Endothelial cell of umbilical vein (primary cell): ENCODE measurements around the gene ACO2. TPM values are rescaled to one million over a fixed set of nuclear protein-coding genes. Genes with fewer than 3 reads are reported as not detected.

Experiments
- BruUV-seq: library from RNA; stranded (reverse); fragments of 400-500 nt; replicated peaks from 2 replicates; lab custom pipeline; 2021; lab: Mats Ljungman, UMichigan
- CTCF ChIA-PET: fragments of 300-600, 350-600 bp; sonication (Branson Sonifier 250); formaldehyde crosslinking; loops from one replicate; lab custom pipeline; 2021; ENCODE audit warnings: antibody characterized with exemption, inconsistent platforms; lab: Charles Lee
- POLR2A ChIA-PET: fragments of 300-600, 350-600 bp; sonication (Branson Sonifier 250); formaldehyde crosslinking; loops from one replicate; lab custom pipeline; 2021; ENCODE audit warnings: antibody characterized with exemption, inconsistent platforms; lab: Charles Lee
- DNase-seq: peaks from one replicate; pipeline ENCODE4 v3.0.0-alpha.2; 2011; ENCODE audit warnings: low read depth, low spot score
- FAIRE-seq: peaks from 2 replicates; lab custom pipeline; 2011; peaks lifted over from hg19 to GRCh38; lab: Jason Lieb, UNC
- H2AFZ ChIP-seq: 2 replicates; pipeline ENCODE4 v1.6.0; 2012; ENCODE audit warnings: low read depth, low read length, control low read depth, inconsistent platforms
- H3K27ac ChIP-seq: 2 replicates; pipeline ENCODE4 v1.5.1; 2011; ENCODE audit warnings: low read depth, mild to moderate bottlenecking, control low read depth, low read length, moderate library complexity; ENCODE audit not compliant: insufficient read depth
- H3K27me3 ChIP-seq, 2 experiments: 2 replicates each; pipeline versions ENCODE4 v1.6.0 to v1.6.1; 2011; ENCODE audit warnings: low read length in 2 of 2, mixed read lengths in 1 of 2; ENCODE audit not compliant: control insufficient read depth in 2 of 2, insufficient read depth in 2 of 2
- H3K36me3 ChIP-seq, 2 experiments: 2 replicates in 1 of 2; 3 replicates in 1 of 2; pipeline ENCODE4 v1.5.1; 2011; ENCODE audit warnings: low read length in 2 of 2, mild to moderate bottlenecking in 1 of 2, moderate library complexity in 1 of 2; ENCODE audit not compliant: control insufficient read depth in 2 of 2, insufficient read depth in 2 of 2; ENCODE audit errors: extremely low read depth in 1 of 2
- H3K4me1 ChIP-seq: 3 replicates; pipeline ENCODE4 v1.5.1; 2011; ENCODE audit warnings: mild to moderate bottlenecking, low read length; ENCODE audit not compliant: control insufficient read depth, insufficient read depth; ENCODE audit errors: extremely low read depth
- H3K4me2 ChIP-seq: 2 replicates; pipeline ENCODE4 v1.6.1; 2011; ENCODE audit warnings: low read length, control low read depth, mixed read lengths; ENCODE audit not compliant: insufficient read depth
- H3K4me3 ChIP-seq, 3 experiments: fragments of 200-600 bp in 1 of 3; sonication (generic), shearing (Covaris generic) in 1 of 3; replicated peaks in 1 of 3; 2 replicates each; pipeline ENCODE4 v1.5.1; 2011 to 2016; ENCODE audit warnings: control low read depth in 3 of 3, low read length in 3 of 3, mild to moderate bottlenecking in 2 of 3, inconsistent platforms in 1 of 3, low read depth in 1 of 3, moderate library complexity in 1 of 3; ENCODE audit not compliant: insufficient read depth in 1 of 3
- H3K79me2 ChIP-seq: 2 replicates; pipeline ENCODE4 v1.6.0; 2012; ENCODE audit warnings: low read length, inconsistent platforms; ENCODE audit not compliant: control insufficient read depth, insufficient read depth
- H3K9ac ChIP-seq: replicated peaks from 2 replicates; pipeline ENCODE3; 2011; ENCODE audit warnings: low read length, control low read depth; ENCODE audit not compliant: insufficient read depth; ENCODE audit errors: extremely low read depth
- H3K9me1 ChIP-seq: replicated peaks from 3 replicates; pipeline ENCODE4 v1.6.0; 2011; ENCODE audit warnings: mild to moderate bottlenecking, low read length; ENCODE audit not compliant: control insufficient read depth, insufficient read depth; ENCODE audit errors: extremely low read depth
- H3K9me3 ChIP-seq: replicated peaks from 2 replicates; pipeline ENCODE4 v1.5.1; 2012; ENCODE audit warnings: low read length, inconsistent platforms; ENCODE audit not compliant: control insufficient read depth, insufficient read depth
- H4K20me1 ChIP-seq: replicated peaks from 2 replicates; pipeline ENCODE3; 2011; ENCODE audit warnings: mild to moderate bottlenecking, low read length; ENCODE audit not compliant: control insufficient read depth, insufficient read depth; ENCODE audit errors: extremely low read depth
- EZH2 ChIP-seq: IDR thresholded peaks from 2 replicates; pipeline ENCODE4 v1.6.1; 2012; ENCODE audit warnings: borderline replicate concordance, low read depth, mild to moderate bottlenecking, moderate library complexity, low read length, inconsistent platforms; ENCODE audit not compliant: severe bottlenecking
- FOS ChIP-seq: IDR thresholded peaks from 2 replicates; pipeline ENCODE4 v1.6.1; 2011; ENCODE audit warnings: mild to moderate bottlenecking, low read length, moderate library complexity, borderline replicate concordance; ENCODE audit not compliant: insufficient read depth
- GATA2 ChIP-seq: IDR thresholded peaks from 2 replicates; pipeline ENCODE4 v1.7.0; 2011; ENCODE audit warnings: low read depth, mild to moderate bottlenecking, moderate library complexity, mixed read lengths, low read length; ENCODE audit not compliant: insufficient read length, insufficient read depth
- JUN ChIP-seq: IDR thresholded peaks from 2 replicates; pipeline ENCODE4 v1.6.1; 2011; ENCODE audit warnings: borderline replicate concordance, low read depth; ENCODE audit not compliant: insufficient read length, insufficient read depth
- MYC ChIP-seq: IDR thresholded peaks from one replicate; pipeline ENCODE4 v1.6.1; 2011; ENCODE audit warnings: mild to moderate bottlenecking, low read depth, low read length
- POLR2A ChIP-seq: IDR thresholded peaks from 2 replicates; pipeline ENCODE4 v1.6.1; 2012; ENCODE audit warnings: low read depth, mild to moderate bottlenecking, control low read depth, low read length
- POLR2AphosphoS5 ChIP-seq: IDR thresholded peaks from 2 replicates; pipeline ENCODE4 v1.6.1; 2012; ENCODE audit warnings: low read depth, mild to moderate bottlenecking, control low read depth, low read length, moderate library complexity; ENCODE audit not compliant: insufficient read depth
- dilution Hi-C: fragments of 300-500 bp; cut with MboI; formaldehyde crosslinking; loops from one replicate; pipeline ENCODE4 v1.15.0; 2019; ENCODE audit warnings: low sequenced_read_pairs; ENCODE audit not compliant: extremely low pct_ligation_motif_present
- intact Hi-C: fragments of 100-400 bp; cut with micrococcal nuclease; formaldehyde crosslinking; loops from one replicate; pipeline ENCODE4 v1.10.0; 2022
- polyA plus RNA-seq, 4 experiments: library from polyadenylated mRNA; depleted of rRNA in 3 of 4; stranded (reverse) in 3 of 4; unstranded in 1 of 4; fragments of >200 nt; gene quantifications; 2 replicates each; pipeline versions ENCODE4 v1.2.1 to v1.2.3, GENCODE V29; 2011 to 2012; ENCODE audit warnings: missing spikeins in 1 of 4
- total RNA-seq: library from RNA; stranded (reverse); gene quantifications from 2 replicates; pipeline ENCODE4 v1.2.3, GENCODE V29; 2021
- TF ChIP-seq, protein P1 (sequence below), 2 donors: IDR thresholded peaks; 1 replicate in 1 of 2; 2 replicates in 1 of 2; pipeline ENCODE4 v1.5.1; 2011; ENCODE audit warnings: low read length in 2 of 2, mild to moderate bottlenecking in 2 of 2, moderate library complexity in 2 of 2, control low read depth in 1 of 2, inconsistent platforms in 1 of 2, low read depth in 1 of 2; ENCODE audit not compliant: insufficient read depth in 1 of 2; ENCODE audit errors: extremely low read depth in 1 of 2
- TF ChIP-seq, protein P2 (sequence below): IDR thresholded peaks from 2 replicates; pipeline ENCODE4 v1.6.1; 2011; ENCODE audit not compliant: insufficient read depth, insufficient read length

Gene ACO2
- total and polyA plus RNA-seq, 2 donors (not counting 3 experiments of a cell fraction or from before 2014, with no cell fraction given) = 63.8 to 79.7 TPM

DNA sequence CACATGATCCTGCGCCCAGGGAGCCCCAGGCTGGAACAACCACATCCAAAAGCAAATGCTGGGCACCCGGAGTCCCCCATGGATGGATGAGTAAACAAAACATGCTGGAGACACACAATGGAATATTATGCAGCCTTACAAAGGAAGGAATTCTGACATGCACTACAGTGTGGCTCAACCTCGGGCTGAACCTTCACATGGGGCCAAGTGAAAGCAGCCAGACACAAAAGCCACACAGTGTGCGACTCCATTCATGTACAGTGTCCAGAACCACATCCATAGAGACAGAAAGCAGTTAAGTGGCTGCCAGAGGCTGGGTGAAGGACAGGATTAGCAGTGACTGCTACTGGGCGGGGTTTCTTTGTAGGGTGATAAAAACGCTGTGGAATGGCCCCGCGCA lies 65.3 kb downstream of the ACO2 start:
- Histone ChIP-seq H2AFZ (no peak overlapping the region), H4K20me1 (no peaks in the 10 kb centered on the region), H3K4me1 (no peaks in the 10 kb centered on the region), H3K27ac (no peak overlapping the region), H3K4me3 (no peak overlapping the region), H3K9me1 (no peaks in the 10 kb centered on the region), H3K27me3 (no peaks in the 10 kb centered on the region), H3K9me3 (no peaks in the 10 kb centered on the region), H3K79me2 (no peaks in the 10 kb centered on the region), H3K4me2 (no peak overlapping the region), H3K36me3 (peaks cover 2 to 19% of the 10 kb centered on the region in 2 experiments), H3K9ac (no peak overlapping the region)
- no peak for FAIRE-seq
- intact Hi-C loops = no loop called here
- no peak for TF ChIP-seq EZH2
- TF ChIP-seq MYC = no peak
- TF ChIP-seq POLR2AphosphoS5 = no peak
- TF ChIP-seq, protein P1, sequence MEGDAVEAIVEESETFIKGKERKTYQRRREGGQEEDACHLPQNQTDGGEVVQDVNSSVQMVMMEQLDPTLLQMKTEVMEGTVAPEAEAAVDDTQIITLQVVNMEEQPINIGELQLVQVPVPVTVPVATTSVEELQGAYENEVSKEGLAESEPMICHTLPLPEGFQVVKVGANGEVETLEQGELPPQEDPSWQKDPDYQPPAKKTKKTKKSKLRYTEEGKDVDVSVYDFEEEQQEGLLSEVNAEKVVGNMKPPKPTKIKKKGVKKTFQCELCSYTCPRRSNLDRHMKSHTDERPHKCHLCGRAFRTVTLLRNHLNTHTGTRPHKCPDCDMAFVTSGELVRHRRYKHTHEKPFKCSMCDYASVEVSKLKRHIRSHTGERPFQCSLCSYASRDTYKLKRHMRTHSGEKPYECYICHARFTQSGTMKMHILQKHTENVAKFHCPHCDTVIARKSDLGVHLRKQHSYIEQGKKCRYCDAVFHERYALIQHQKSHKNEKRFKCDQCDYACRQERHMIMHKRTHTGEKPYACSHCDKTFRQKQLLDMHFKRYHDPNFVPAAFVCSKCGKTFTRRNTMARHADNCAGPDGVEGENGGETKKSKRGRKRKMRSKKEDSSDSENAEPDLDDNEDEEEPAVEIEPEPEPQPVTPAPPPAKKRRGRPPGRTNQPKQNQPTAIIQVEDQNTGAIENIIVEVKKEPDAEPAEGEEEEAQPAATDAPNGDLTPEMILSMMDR (IDR thresholded peaks at IDR 0.05; ENCODE audit: extremely low read depth in 1 of 2, insufficient read depth in 1 of 2, low read depth in 1 of 2, low read length in 2 of 2) = no peak
- no peak for TF ChIP-seq POLR2A
- TF ChIP-seq, protein P2, sequence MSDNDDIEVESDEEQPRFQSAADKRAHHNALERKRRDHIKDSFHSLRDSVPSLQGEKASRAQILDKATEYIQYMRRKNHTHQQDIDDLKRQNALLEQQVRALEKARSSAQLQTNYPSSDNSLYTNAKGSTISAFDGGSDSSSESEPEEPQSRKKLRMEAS = no peak
- TF ChIP-seq JUN = no peak
- TF ChIP-seq GATA2 = no peak
- no peak for TF ChIP-seq FOS
- DNase-seq = no peak
- dilution Hi-C loops = no loop called here
- POLR2A ChIA-PET = no interaction called here
- BruUV-seq = no TSS peak
- CTCF ChIA-PET = interaction anchor here (1.8 to 3.7 kb wide), 2 partner anchors 63 to 130 kb away, joined by 8 to 22 read pairs; no protein-coding TSS in a partner anchor
